ENCODE data around the gene KCTD15.

GRCh38 chr19:33780251-33780650 lies 16.4 kb upstream of the KCTD15 start:
- TF ChIP-seq POLR2A (IDR thresholded peaks at IDR 0.05; ENCODE audit: low read depth) (no peak), CTCF (IDR thresholded peaks at IDR 0.05) (no peak)

All from esophagus muscularis mucosa (tissue), 3 donors.